Type B pancreatic cell (in vitro differentiated cells): ENCODE measurements around the gene DNAH6. TPM values are rescaled to one million over a fixed set of nuclear protein-coding genes. Genes with fewer than 3 reads are reported as not detected.

ENCODE experiments used
- DNase-seq: peaks from one replicate; pipeline ENCODE4 v3.0.0; 2021; ENCODE audit warnings: mixed read lengths; ENCODE audit not compliant: unreplicated experiment; ENCODE audit errors: extremely low spot score
- H3K27ac Mint-ChIP-seq: 2 replicates; pipeline ENCODE4 v1.8.0; 2021; ENCODE audit warnings: mild to moderate bottlenecking, mixed read lengths
- H3K27me3 Mint-ChIP-seq: 2 replicates; pipeline ENCODE4 v1.8.0; 2021; ENCODE audit warnings: mixed read lengths
- H3K36me3 Mint-ChIP-seq: 2 replicates; pipeline ENCODE4 v1.8.0; 2021; ENCODE audit warnings: mixed read lengths
- H3K4me1 Mint-ChIP-seq: one replicate; pipeline ENCODE4 v1.8.0; 2021; ENCODE audit warnings: mixed read lengths; ENCODE audit not compliant: unreplicated experiment
- H3K4me3 Mint-ChIP-seq: 2 replicates; pipeline ENCODE4 v1.8.0; 2021; ENCODE audit warnings: mild to moderate bottlenecking, mixed read lengths
- H3K9me3 Mint-ChIP-seq: 2 replicates; pipeline ENCODE4 v1.8.0; 2021; ENCODE audit warnings: mixed read lengths
- CTCF ChIP-seq: fragments of 200-600 bp; sonication (generic); conservative IDR thresholded peaks from 2 replicates; pipeline ENCODE4 v1.5.0; 2021; ENCODE audit warnings: antibody characterized with exemption, mild to moderate bottlenecking
- total RNA-seq: library from RNA; stranded (reverse); gene quantifications from 2 replicates; pipeline ENCODE4 v1.2.1, GENCODE V29; 2021; ENCODE audit warnings: low replicate concordance

Gene DNAH6
- total RNA-seq, 1 donor from 2014 or later, result 3.8 TPM

GRCh38 chr2:84705858-84706257 is 189.6 kb downstream of the DNAH6 start:
- Mint-ChIP-seq H3K27me3 (no peaks in the 10 kb centered on the region), H3K36me3 (no peaks in the 10 kb centered on the region), H3K4me3 (no peak overlapping the region), H3K9me3 (no peaks in the 10 kb centered on the region), H3K27ac (no peak overlapping the region), H3K4me1 (no peaks in the 10 kb centered on the region)
- no peak for TF ChIP-seq CTCF
- DNase-seq, result no peak

GRCh38 chr2:84708442-84708841 is 192.1 kb downstream of the DNAH6 start:
- no peak for TF ChIP-seq CTCF
- no peaks in the 10 kb centered on the region for H3K9me3 Mint-ChIP-seq
- H3K27me3 Mint-ChIP-seq, result no peaks in the 10 kb centered on the region
- DNase-seq, result no peak
- no peak overlapping the region for H3K27ac Mint-ChIP-seq
- no peaks in the 10 kb centered on the region for H3K4me1 Mint-ChIP-seq
- no peaks in the 10 kb centered on the region for H3K36me3 Mint-ChIP-seq
- no peak overlapping the region for H3K4me3 Mint-ChIP-seq

- Mint-ChIP-seq H3K36me3 (no peaks in the 10 kb centered on the region), H3K4me1 (no peaks in the 10 kb centered on the region), H3K27me3 (no peaks in the 10 kb centered on the region), H3K4me3 (no peak overlapping the region), H3K9me3 (no peaks in the 10 kb centered on the region), H3K27ac (no peak overlapping the region)
- TF ChIP-seq CTCF, result no peak
- no peak for DNase-seq
Measured at GRCh38 chr2:84711651-84712050, 195.4 kb downstream of the DNAH6 start.

GRCh38 chr2:84713441-84713840 is 197.1 kb downstream of the DNAH6 start:
- DNase-seq, result no peak
- H3K27ac Mint-ChIP-seq, result no peak overlapping the region
- no peaks in the 10 kb centered on the region for H3K36me3 Mint-ChIP-seq
- no peak for TF ChIP-seq CTCF
- H3K9me3 Mint-ChIP-seq, result no peaks in the 10 kb centered on the region
- H3K4me1 Mint-ChIP-seq, result peaks cover 4% of the 10 kb centered on the region
- H3K27me3 Mint-ChIP-seq, result no peaks in the 10 kb centered on the region
- H3K4me3 Mint-ChIP-seq, result no peak overlapping the region

- Mint-ChIP-seq H3K36me3 (no peaks in the 10 kb centered on the region), H3K27me3 (no peaks in the 10 kb centered on the region), H3K4me3 (no peak overlapping the region), H3K4me1 (peaks cover 4% of the 10 kb centered on the region), H3K27ac (no peak overlapping the region), H3K9me3 (no peaks in the 10 kb centered on the region)
- no peak for TF ChIP-seq CTCF
- DNase-seq, result no peak
Measured at GRCh38 chr2:84716564-84716963, 200.3 kb downstream of the DNAH6 start.

- Mint-ChIP-seq H3K4me3 (no peak overlapping the region), H3K27me3 (no peaks in the 10 kb centered on the region), H3K27ac (no peak overlapping the region), H3K9me3 (no peaks in the 10 kb centered on the region), H3K4me1 (peaks cover 4% of the 10 kb centered on the region), H3K36me3 (no peaks in the 10 kb centered on the region)
- TF ChIP-seq CTCF, result no peak
- DNase-seq, result no peak
Measured at GRCh38 chr2:84717302-84717701, 201.0 kb downstream of the DNAH6 start.
